GM19043 (cell line): ENCODE data around the gene ADAMTS7.
"Not testable (repeated sequence)": the region's sequence is repeated elsewhere in the genome, so short reads cannot be mapped to it uniquely, and the experiment has no call there.

ENCODE experiments used
- ATAC-seq: cut with Tn5 transposase; IDR thresholded peaks from one replicate; pipeline ENCODE4 v1.9.1; 2021; ENCODE audit warnings: low read depth; ENCODE audit not compliant: unreplicated experiment

ADAMTS7 gene

DNA sequence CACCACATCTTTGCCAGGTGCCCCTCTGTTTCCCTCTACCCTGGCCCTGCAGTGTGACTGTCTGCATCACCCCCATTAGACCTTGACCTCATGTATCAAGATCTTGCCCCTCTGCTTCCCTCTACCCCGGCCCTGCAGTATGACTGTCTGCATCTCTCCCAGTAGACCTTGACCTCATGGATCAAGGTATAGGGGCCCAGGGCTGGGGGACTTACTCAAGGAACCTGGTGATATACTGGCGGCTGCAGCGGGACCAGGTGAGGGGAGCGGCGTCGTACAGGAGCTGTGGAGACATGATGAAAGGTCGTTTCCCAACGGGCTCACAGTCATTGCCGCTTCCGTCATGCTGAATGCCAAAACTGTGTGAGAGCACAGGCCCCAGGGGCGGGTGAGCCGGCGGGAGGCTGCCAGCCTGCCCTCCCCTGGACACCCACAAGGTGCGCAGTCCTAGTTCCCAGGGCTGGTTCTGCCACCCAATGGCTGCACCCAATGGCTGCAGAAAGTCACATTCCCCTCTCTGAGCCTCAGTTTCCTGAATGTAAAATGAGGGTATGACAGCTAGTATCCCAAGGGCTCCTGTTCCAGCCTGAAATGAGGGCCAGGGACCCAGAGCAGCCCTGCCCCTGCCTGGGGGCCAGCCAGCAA lies 23.1 kb downstream of the ADAMTS7 start:
- ATAC-seq: no peak

DNA sequence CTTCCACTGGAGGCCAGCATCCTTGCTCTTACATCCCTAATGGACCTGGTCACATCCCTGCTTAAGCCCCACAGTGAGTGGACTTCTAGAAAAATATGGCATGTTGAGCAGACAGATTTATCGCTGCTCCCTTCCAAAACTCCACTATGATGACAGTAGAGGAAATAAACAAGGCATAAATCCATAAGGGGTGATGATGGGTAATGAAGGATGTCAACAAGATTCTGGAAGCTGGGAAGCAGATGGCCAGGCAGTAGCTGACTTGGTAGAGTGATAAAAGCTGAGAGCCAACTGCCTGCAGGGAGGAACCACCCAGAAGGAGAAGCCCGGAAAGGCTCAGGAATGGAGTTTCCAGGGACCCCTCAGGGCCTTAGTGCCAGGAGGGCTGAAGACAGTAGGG lies 28.9 kb downstream of the ADAMTS7 start:
- ATAC-seq: not testable (repeated sequence)

DNA sequence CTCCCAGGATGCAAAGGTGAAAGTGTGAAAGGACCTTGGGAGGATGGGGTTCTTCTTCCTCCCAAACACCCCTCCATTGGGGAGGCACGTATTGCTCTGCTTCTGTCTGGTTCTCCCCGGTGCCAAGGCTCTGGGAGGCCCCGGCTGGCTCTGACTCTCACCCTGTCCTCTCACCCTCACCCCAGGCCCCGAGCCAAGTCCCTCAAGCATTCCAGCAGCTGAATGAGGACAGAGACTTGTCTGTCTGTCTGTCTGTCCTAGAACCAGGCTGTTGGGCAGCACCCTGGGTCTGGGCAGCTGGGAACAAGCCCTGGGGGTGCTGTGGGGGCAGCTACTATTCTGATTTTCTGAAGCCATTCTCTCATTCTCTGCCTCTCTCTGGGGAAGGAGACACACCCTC lies 29.9 kb downstream of the ADAMTS7 start:
- not testable (repeated sequence) for ATAC-seq

DNA sequence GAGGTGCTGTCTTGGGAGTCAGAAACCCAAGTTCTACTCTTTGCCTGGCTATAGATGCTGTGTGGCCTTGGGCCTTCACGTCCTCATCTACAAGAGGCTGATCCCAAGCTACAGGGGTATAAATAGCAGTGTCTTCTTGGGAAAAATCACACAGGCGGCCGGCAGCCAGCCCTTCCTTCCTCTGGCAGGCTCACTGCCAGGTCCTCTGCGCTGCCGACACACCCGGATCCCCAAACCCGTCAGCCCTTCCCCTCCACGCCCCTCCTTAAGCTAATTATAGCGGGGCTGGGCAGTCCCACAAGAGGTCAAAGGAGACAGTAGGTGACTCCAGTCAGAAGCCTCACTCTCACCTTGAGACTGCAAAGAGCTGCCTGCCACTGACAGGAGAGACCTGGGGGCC lies 31.3 kb downstream of the ADAMTS7 start:
- not testable (repeated sequence) for ATAC-seq

DNA sequence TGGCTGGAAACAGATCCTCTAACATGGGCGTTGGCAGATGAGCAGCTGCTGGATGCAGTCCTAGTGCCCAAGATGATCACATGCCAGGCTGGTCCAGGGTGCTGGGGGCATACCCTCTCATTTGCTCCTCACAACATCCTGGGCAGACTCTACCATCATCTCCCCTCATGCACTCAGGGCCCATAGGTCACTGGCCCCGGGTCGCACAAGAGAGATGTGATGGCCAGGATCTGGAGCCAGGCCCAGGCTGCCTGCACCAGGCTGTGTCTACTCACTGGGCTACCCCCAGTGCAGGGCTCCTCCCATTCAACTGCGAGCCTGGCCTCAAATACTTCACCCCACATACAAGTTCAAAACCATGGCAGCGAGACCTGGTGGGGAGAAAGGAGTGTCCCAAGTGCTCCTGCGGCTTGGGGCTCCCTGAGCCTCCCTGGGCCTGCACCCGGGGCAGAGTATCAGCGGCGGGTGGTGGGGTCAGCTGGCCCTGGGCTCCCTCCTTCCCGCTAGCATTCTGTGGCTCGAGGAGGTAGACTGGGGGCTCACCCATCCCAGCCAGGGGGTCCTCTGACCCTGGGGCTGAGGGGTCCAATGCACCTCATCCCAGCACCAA lies 32.0 kb downstream of the ADAMTS7 start:
- ATAC-seq: not testable (repeated sequence)

DNA sequence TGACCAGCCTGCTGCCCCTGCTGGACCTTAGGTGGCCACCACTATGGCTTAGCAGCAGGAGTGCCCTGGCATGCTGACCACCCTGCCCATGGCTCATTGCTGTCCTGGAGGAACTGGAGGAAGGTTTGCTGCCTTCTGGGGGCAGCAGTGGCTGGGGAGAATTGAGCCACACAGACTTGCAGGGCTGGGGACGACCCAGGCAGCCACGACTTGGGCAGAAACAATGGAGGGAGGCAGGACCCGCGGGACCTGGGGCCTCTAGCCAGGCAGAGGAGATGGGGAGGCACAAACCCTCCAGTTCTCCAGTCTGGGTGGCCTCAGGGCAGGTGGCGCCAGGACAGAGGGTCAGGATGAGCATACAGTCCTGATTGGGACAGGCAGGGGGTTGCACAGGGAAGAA lies 32.8 kb downstream of the ADAMTS7 start:
- no peak for ATAC-seq

DNA sequence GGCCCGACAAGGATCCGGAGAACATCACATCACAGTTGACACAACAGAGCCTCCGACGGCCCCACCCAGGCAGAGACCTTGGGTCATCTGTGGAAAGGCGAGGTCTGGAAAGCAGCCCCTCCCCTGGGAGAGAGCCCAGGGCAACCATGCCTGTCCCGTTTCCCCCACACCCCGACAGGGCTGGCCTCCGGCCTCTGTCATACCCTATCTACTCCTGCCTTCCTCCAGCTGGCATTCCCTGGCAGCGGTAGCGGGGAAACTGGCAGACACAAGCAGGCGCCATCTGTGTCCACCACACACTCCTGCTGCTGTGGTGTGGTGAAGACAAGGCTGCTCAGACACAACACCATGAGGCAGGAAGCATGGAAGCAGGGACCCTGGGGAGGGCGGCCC lies 33.3 kb downstream of the ADAMTS7 start:
- ATAC-seq: not testable (repeated sequence)

DNA sequence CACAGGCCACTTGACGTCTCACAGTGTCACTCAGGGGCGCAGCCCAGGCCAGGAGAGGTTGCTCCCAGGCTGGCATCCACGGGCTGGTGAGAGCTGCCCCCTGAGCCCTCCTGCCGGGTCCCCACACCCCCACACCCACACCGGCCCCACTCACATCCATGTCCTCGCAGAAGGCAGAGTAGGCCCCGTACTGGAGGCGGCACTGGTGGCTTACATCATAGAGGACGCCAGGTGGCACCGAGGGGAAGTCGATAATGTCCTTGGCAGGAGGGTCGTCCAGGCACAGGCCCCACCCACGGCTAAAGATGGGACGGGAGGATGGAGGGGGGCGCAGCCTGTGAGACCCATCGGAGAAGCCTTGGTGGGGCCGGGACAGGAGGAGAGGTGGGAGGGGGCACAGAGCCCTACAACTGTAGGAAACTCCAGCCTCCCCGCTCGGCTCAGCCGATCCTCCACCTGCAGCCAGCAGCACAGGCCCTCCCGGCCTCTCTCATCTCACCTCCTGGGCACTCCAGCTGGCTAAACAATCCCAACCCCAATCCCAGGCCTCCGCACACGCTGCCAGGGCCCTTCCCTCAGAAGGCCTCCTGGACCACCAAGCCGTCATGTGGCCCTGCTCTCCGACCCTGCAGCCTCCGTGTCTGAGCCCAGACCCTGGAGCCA lies 33.8 kb downstream of the ADAMTS7 start:
- ATAC-seq: not testable (repeated sequence)

DNA sequence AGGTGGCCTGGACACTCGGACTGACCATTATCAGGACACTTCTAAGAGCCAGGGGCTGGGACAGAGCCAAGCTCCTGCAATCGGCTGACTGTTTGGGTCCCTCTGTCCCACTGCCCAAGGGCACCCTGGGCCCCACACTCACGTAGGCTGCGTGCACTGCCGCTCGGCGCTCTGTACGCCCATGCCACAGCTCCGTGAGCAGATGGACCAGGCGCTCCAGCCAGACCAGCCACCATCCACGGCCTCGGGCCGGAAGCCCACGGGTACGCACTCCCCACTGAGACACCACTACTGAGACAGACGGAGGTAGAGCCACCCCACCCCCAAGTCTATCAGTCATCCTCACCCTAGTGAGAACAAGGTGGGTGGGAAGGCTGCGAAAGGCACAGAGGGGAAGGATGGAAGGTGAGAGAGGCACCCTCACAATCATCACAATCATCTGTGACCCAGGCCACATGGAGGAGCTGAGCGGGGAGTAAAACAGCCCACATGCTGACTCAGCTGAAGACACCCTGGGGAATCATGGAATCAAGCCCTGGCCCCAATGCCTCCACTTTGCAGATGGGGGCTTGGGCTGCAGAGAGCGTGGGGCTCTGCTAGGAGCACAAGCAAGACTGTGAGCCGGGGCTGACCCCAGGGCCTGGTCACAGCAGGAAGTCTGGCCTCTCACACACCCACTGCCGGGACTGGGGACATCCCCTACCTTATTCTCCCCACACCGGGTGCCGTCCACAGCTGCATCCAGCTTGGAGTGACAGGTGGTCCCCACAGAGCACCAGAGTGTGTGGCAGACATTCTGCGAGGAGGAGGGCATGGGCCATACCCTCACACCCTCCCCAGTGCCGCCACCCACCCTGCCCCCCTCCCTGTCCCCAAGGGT lies 35.0 kb downstream of the ADAMTS7 start:
- not testable (repeated sequence) for ATAC-seq

DNA sequence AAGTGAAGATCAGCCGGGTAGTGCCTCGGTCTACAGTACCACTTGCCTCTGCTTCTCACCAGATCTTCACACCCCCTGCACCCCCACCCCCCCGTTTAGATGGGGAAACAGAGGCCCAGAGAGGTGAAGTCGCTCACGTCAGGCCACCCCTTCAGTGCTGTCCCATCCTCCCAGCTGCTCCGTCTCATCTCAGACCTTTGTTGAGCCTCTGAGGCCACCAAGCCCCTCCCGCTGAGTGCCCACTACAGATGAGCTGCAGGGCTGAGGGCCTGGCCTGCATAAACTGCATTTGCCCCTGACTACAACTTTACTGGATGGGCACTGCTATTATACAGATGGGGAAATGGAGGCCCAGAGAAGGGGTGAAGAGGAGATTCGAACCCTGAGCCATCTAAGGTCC lies 35.8 kb downstream of the ADAMTS7 start:
- no peak for ATAC-seq

DNA sequence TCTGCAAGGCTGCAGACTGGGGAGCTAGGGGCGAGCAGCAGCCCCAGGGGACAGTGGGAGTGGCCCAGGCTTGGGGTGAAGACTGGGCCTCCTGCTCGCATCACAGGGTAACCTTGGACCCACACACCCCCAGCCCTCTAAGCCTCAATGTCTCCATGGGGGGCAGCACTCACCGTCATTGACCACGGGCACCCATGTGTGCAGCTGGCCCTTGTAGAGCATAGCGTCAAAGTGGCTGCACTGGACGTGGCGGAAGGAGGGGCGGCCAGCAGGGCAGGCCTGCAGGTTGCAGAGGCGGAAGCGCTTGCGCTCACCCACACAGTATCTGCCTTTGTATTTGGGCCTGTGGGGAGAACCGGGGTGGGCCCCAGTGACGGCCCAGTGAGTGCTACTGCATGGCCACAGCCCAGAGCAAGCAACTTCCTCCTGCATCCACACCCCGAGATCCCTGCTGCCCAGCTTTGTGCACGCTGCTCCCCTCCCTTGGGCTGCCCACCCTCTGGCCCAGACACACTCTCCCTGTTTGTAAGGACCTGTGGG lies 36.7 kb downstream of the ADAMTS7 start:
- not testable (repeated sequence) for ATAC-seq

DNA sequence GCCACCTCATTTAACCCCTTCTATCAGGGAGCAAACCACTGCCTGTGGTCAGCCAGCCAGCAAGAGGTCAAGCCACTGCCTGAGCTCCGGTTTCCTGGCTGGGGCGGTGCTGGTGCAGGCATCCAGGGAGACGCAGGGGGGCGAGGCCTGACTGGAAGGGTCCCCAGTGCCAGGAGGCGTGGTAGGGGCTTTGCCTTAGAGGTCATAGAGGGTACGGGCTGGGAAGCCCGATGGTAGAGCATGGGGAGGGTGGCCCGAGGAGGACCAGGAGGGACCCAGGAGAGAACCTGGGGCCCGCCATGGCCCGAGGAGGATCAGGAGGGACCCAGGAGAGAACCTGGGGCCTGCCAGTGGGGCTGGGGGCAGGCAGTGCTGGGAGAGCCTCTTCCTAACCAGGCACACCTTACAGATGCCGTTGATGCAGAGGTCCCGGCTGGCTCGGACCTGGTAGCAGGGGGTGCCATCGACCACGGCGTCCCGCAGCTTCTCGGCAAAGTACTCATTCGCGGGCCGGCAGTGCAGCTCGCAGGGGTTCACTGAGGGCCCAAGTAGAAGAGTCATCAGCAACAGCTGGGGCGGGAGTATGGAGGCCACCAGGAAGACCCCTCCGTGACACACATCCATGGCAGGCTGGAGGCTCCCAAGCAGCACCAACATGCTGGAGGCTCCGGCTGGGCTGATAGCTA lies 37.4 kb downstream of the ADAMTS7 start:
- ATAC-seq: not testable (repeated sequence)

DNA sequence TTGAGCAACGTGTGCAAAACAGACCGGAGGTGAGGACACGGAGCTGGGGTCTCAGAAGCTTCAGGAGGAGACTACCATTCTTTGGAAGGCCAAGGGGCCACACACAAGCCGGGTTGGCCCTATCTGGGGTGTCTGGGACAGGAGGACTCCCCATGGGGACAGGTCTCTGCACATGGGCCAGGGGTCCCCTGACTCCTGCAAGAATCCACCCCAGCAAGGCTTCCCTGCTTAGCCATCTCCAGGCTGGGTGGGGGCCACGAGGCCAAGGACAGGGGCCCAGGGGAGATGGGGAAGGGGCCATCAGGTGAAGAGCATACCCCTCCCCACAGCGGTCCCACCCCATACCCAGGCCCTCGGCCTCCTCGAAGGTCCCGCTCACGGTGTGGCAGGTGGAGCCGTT lies 38.5 kb downstream of the ADAMTS7 start:
- no peak for ATAC-seq

DNA sequence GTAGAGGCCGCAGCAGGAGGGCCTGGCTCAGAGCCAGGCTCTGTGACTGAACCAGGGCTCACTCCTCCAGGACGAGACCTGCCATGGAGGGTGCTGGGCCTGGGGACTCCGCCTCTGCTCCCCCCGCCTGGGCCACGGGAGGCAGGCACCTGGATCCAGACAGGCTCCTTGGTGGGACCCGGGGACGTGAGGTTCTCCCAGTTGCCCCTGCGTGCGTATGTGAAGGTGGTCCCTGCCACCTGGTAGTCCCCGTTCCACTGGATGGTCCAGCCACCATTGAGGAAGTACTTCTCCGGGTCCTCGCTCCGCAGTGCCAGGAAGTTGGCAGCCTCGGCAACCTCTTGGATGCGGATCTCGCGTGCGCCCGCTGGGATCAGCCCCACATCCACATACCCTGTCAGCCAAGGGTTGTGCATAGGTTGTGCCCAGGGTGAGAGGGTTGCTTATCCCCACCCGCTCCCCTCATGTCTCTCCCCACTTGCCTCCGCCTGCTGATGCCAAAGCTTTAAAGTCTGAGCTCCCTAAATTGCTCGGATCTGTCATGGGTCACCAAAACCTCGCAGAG lies 39.7 kb downstream of the ADAMTS7 start:
- not testable (repeated sequence) for ATAC-seq

DNA sequence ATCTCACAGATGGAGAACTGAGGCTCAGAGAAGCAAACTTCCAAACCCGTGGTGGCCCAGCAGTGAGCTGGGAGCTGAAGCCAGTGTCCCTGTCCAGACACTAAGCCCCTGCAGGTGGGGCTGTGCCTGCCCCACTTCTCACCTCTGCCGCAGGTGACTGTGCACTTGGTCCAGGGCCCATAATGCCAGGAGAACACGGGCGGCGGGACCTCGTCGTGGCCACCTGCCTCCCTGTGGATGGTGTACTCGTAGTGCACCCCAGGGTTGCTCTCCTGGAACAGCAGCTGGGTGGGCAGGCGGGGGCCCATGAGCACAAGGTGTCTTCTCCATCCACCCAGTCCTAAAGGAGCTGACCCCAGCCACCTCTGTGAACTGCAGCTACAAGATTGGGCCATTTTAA lies 40.2 kb downstream of the ADAMTS7 start:
- not testable (repeated sequence) for ATAC-seq

DNA sequence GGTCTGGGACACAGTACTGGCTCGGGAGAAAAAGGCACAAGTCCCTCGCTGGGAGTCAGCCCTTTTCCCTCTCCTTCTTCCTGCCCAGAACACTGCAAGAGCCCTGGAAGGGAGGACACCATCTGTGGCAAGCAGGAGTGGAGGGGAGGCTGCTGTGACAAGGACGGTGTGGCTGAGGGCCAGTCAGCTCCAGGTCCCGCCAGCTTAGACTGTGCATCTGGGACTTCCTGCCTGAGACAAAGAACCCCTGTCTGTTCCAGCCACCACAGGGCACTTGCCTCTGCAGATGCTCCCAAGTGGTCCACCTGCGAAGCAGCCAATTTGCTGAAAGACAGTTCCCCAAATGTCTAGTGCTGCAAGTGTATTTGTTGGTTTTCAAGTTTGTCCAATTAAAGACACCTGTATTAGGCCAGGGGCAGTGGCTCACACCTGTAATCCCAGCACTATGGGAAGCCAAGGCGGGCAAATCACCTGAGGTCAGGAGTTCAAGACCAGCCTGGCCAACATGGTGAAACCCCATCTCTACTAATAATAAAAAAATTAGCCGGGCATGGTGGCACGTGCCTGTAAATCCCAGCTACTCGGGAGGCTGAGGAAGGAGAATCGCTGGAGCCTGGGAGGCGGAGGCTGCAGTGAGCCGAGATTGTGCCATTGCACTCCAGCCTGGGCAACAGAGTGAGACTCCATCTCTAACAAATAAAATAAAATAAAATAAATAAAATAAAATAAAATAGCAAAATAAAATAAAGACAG lies 41.6 kb downstream of the ADAMTS7 start:
- ATAC-seq: not testable (repeated sequence)

DNA sequence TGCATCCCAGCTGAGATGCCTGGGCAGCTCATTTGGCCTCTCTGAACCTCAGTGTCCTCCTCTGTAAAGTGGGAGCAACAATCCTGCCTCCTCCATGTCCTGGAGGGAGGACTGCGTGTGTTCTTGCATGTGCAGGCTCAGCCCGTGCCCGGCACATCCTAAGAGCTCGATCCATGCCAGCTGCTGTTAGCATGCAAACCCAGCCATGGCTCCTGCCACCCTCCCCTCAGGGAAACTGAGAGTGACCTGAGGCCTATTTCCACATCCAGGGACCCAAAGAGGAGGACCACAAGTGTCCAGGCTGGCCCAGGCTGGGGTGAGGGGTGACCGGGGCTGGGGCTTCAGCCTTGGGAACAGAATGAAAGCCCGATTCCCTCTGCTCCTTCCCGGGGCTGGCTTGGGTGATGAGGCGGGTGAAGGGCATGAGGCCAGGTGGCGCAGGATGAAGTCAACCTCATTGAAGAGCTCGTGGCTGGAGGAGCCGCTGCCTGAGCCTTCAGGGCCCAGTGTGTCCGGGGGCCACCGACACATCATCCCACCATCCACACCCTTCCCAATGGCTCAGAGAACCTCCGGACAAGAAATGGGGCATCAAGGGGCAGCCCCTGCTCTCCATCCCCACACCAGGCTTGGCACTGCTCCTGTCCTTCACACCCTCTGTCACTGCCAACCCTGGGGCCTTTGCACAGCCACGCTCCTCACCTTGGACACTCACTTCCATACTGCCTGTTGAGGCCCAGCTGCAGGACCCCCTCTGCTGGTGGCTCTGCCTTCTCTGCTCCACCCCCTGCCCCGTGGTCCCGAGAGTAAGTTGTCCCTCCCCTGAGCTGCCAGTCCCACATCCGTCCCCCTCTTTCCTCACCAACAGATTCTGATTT lies 42.5 kb downstream of the ADAMTS7 start:
- no peak for ATAC-seq

DNA sequence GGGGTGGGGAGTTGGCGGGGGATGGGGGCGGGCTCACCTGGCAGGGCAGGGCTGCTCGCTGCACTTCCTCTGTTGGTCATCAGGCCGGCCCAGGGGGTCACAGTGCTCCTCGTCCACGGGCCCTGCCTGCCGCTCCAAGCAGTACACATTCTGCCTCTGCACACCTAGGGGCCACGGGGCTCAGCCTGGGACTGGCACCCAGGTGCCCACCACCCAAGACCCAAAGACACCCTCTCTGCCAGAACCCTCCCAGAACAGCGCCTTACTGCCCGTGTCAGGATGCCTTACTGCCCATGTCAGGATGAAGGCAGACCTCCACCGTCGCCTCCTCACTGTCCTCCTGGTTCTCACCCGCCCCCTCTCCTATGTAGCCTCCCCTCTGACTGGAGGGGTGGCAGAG lies 43.2 kb downstream of the ADAMTS7 start:
- no peak for ATAC-seq
